GM19043 (cell line): ENCODE data around the gene DLL4.

Source experiments
- ATAC-seq: cut with Tn5 transposase; IDR thresholded peaks from one replicate; pipeline ENCODE4 v1.9.1; 2021; ENCODE audit warnings: low read depth; ENCODE audit not compliant: unreplicated experiment

Gene DLL4

GRCh38 chr15:40928821-40929659 lies at the start of gene DLL4:
DLL4 (plus strand) TSS chr15:40929340; CDS start chr15:40929669, 329 bp downstream.
- ATAC-seq: no peak

- no peak for ATAC-seq
These were observed 49.5 kb upstream of the DLL4 start for GRCh38 chr15:40879609-40880008.

GRCh38 chr15:40881351-40881750 lies 47.8 kb upstream of the DLL4 start:
- no peak for ATAC-seq

- no peak for ATAC-seq
These were observed 42.6 kb upstream of the DLL4 start for GRCh38 chr15:40886586-40886985.

- no peak for ATAC-seq
These were observed 40.0 kb upstream of the DLL4 start for GRCh38 chr15:40889112-40889511.

- no peak for ATAC-seq
These were observed 38.0 kb upstream of the DLL4 start for GRCh38 chr15:40891138-40891537.

- ATAC-seq: no peak
These were observed 37.2 kb upstream of the DLL4 start for GRCh38 chr15:40891810-40892446.

GRCh38 chr15:40892447-40893012 lies 36.6 kb upstream of the DLL4 start:
- no peak for ATAC-seq

GRCh38 chr15:40893019-40893670 lies 36.0 kb upstream of the DLL4 start:
- ATAC-seq: no peak

- peak; percentile 90 for ATAC-seq
These were observed 35.1 kb upstream of the DLL4 start, which contains the start of gene VPS18 for GRCh38 chr15:40893733-40894680. VPS18 (plus strand) TSS chr15:40894450; CDS start chr15:40894769, 319 bp downstream.

- no peak for ATAC-seq
These were observed 34.3 kb upstream of the DLL4 start for GRCh38 chr15:40894681-40895448.

- no peak for ATAC-seq
These were observed 29.5 kb upstream of the DLL4 start for GRCh38 chr15:40899536-40900207.

GRCh38 chr15:40900256-40901052 lies 28.7 kb upstream of the DLL4 start:
- ATAC-seq: no peak

- no peak for ATAC-seq
These were observed 28.1 kb upstream of the DLL4 start for GRCh38 chr15:40901053-40901443.

- no peak for ATAC-seq
These were observed 26.3 kb upstream of the DLL4 start for GRCh38 chr15:40902605-40903561.

GRCh38 chr15:40904552-40905201 lies 24.5 kb upstream of the DLL4 start:
- ATAC-seq: no peak
